ENCODE measurements around the gene STK35. TPM values are rescaled to one million over a fixed set of nuclear protein-coding genes. Genes with fewer than 3 reads are reported as not detected.

STK35 gene
- total RNA-seq, 1 experiment from 2014 or later = 38.4 TPM

DNA sequence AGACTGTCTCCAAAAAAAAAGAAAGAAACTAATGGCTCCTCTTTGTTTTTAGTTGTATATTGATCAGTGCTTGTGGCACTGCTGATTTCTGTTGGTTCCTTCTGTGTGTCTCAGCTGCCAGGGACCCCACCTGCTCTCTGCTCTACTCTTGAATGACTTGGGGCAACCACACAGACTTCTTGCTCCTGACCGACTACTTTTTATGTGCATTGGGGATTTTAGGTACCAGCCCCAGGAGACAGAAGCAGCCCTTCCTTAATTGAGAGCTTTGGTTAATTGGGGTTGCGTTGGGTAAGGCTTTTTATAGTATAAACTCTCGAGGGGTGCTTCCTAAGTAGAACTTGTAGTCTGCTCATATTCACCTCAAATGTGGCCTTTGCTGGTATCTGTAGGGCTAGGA is 6.9 kb downstream of the STK35 start:
- H3F3A ChIP-seq (ENCODE audit: low read length, unreplicated experiment) = no peaks in the 10 kb centered on the region
- CTCF ChIA-PET = no interaction called here
- ATAC-seq (no peak), DNase-seq (no peak)
- peak overlapping the region; percentile 38 for H3K4me2 ChIP-seq (ENCODE audit: low read length)
- H3K4me1 ChIP-seq (ENCODE audit: insufficient read depth, low read length) = peaks cover 39% of the 10 kb centered on the region
- no peaks in the 10 kb centered on the region for H3K9me3 ChIP-seq (ENCODE audit: low read length)
- H3K27me3 ChIP-seq (ENCODE audit: low read length) = no peaks in the 10 kb centered on the region
- intact Hi-C loops (cut with micrococcal nuclease) = loop anchor here (5.0 to 10.0 kb wide), 4 partner anchors 44 to 346 kb away; no protein-coding TSS in a partner anchor
- no peak overlapping the region for H3K9ac ChIP-seq (ENCODE audit: low read length)
- no peak overlapping the region for H3K4me3 ChIP-seq (ENCODE audit: low read length)
- H4K20me1 ChIP-seq (ENCODE audit: low read length) = peaks cover 52% of the 10 kb centered on the region
- TF ChIP-seq EZH2 (IDR thresholded peaks at IDR 0.05; ENCODE audit: low read length, unreplicated experiment) = no peak
- TF ChIP-seq, protein P1, sequence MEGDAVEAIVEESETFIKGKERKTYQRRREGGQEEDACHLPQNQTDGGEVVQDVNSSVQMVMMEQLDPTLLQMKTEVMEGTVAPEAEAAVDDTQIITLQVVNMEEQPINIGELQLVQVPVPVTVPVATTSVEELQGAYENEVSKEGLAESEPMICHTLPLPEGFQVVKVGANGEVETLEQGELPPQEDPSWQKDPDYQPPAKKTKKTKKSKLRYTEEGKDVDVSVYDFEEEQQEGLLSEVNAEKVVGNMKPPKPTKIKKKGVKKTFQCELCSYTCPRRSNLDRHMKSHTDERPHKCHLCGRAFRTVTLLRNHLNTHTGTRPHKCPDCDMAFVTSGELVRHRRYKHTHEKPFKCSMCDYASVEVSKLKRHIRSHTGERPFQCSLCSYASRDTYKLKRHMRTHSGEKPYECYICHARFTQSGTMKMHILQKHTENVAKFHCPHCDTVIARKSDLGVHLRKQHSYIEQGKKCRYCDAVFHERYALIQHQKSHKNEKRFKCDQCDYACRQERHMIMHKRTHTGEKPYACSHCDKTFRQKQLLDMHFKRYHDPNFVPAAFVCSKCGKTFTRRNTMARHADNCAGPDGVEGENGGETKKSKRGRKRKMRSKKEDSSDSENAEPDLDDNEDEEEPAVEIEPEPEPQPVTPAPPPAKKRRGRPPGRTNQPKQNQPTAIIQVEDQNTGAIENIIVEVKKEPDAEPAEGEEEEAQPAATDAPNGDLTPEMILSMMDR (conservative IDR thresholded peaks at IDR 0.05; ENCODE audit: low read depth, low read length) = no peak
- no peak for TF ChIP-seq EZH2phosphoT487 (IDR thresholded peaks at IDR 0.05; ENCODE audit: borderline replicate concordance, low read length)
- POLR2A ChIA-PET (ENCODE audit: unreplicated experiment) = no interaction called here
- no peak overlapping the region for H2AFZ ChIP-seq (ENCODE audit: low read length)
- BruUV-seq (replicated peaks) = no TSS peak
- H3K27ac ChIP-seq (ENCODE audit: low read length) = no peak overlapping the region
- no peaks in the 10 kb centered on the region for H3K9me2 ChIP-seq (replicated peaks; ENCODE audit: low read length)
- peaks cover 37% of the 10 kb centered on the region for H3K36me3 ChIP-seq (ENCODE audit: low read depth, low read length)
- H3K79me2 ChIP-seq (ENCODE audit: low read length) = peaks cover 94% of the 10 kb centered on the region

DNA sequence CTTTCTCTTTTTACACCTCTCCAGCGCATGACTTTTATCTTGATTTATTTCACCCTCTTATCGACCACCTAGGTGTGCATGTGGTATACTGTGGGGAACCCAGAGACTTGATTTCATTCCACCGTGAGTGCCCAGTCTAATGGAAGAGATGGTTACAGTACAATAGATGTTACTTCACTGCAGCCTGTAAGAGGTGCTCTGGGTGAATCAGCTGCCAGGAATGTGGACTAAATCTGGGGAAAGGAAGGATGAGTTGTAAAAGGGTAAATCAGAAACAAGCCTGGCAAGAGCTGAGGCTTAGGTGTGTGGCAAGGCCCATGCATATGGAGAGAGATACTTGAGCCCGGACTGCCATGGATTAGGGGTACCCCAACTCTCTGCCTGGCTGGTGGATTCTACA is 7.4 kb downstream of the STK35 start:
- intact Hi-C loops (cut with micrococcal nuclease) = loop anchor here (5.0 to 10.0 kb wide), 4 partner anchors 43 to 346 kb away; no protein-coding TSS in a partner anchor
- CTCF ChIA-PET = no interaction called here
- peaks cover 41% of the 10 kb centered on the region for H3K4me1 ChIP-seq (ENCODE audit: insufficient read depth, low read length)

More for the DNA sequence above, 7.4 kb downstream of the STK35 start:
- Histone ChIP-seq H3K36me3 (ENCODE audit: low read depth, low read length) (peaks cover 37% of the 10 kb centered on the region), H3K9ac (ENCODE audit: low read length) (no peak overlapping the region), H2AFZ (ENCODE audit: low read length) (no peak overlapping the region), H3K9me3 (ENCODE audit: low read length) (no peaks in the 10 kb centered on the region), H3K9me2 (replicated peaks; ENCODE audit: low read length) (no peaks in the 10 kb centered on the region), H3K4me3 (ENCODE audit: low read length) (no peak overlapping the region), H3F3A (ENCODE audit: low read length, unreplicated experiment) (no peaks in the 10 kb centered on the region), H4K20me1 (ENCODE audit: low read length) (peaks cover 53% of the 10 kb centered on the region), H3K79me2 (ENCODE audit: low read length) (peaks cover 94% of the 10 kb centered on the region), H3K27me3 (ENCODE audit: low read length) (no peaks in the 10 kb centered on the region), H3K4me2 (ENCODE audit: low read length) (peak overlapping the region; percentile 38), H3K27ac (ENCODE audit: low read length) (no peak overlapping the region)
- no peak for TF ChIP-seq EZH2 (IDR thresholded peaks at IDR 0.05; ENCODE audit: low read length, unreplicated experiment)
- TF ChIP-seq, protein P1 (conservative IDR thresholded peaks at IDR 0.05; ENCODE audit: low read depth, low read length) = no peak
- no peak for TF ChIP-seq EZH2phosphoT487 (IDR thresholded peaks at IDR 0.05; ENCODE audit: borderline replicate concordance, low read length)
- peak; percentile 90 for DNase-seq
- ATAC-seq = peak; percentile 99
- POLR2A ChIA-PET (ENCODE audit: unreplicated experiment) = no interaction called here
- BruUV-seq (replicated peaks) = no TSS peak
